ENCODE measurements around the gene NCK2.

- no peak for TF ChIP-seq CTCF (conservative IDR thresholded peaks at IDR 0.05; ENCODE audit: low read depth, low read length)
- no peak for TF ChIP-seq MXI1 (IDR thresholded peaks at IDR 0.05; ENCODE audit: borderline replicate concordance, low read depth, low read length)
- TF ChIP-seq CEBPB (IDR thresholded peaks at IDR 0.05; ENCODE audit: low read depth, low read length) = no peak
Observed at GRCh38 chr2:105849431-105850179, 104.9 kb downstream of the NCK2 start.

All from IMR-90 (cell line).